ENCODE data around the gene CMTR1.

DNA sequence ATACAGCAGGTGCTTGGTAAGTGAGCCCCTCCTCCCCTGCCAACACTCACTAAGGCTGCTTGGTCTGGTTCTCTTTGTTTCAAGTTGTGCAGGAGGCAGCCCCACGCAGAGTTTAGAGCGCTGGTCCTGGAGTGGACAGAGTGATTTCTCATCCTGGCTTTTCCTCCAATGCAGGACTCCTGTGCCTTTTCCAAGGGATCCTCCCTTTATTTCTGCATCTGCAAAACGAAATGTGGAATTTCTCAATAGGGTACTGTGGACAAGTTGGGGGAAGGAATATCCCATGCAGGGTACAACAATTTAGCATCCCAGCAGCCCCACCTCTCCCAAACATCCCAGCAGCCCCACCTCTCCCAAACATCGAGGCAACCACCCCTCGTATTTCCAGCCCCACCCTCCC lies 97.3 kb downstream of the CMTR1 start:
- no peak for TF ChIP-seq POLR2A (IDR thresholded peaks at IDR 0.05)
- TF ChIP-seq, protein P1, sequence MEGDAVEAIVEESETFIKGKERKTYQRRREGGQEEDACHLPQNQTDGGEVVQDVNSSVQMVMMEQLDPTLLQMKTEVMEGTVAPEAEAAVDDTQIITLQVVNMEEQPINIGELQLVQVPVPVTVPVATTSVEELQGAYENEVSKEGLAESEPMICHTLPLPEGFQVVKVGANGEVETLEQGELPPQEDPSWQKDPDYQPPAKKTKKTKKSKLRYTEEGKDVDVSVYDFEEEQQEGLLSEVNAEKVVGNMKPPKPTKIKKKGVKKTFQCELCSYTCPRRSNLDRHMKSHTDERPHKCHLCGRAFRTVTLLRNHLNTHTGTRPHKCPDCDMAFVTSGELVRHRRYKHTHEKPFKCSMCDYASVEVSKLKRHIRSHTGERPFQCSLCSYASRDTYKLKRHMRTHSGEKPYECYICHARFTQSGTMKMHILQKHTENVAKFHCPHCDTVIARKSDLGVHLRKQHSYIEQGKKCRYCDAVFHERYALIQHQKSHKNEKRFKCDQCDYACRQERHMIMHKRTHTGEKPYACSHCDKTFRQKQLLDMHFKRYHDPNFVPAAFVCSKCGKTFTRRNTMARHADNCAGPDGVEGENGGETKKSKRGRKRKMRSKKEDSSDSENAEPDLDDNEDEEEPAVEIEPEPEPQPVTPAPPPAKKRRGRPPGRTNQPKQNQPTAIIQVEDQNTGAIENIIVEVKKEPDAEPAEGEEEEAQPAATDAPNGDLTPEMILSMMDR (IDR thresholded peaks at IDR 0.05): no peak
- no peak for TF ChIP-seq POLR2AphosphoS5 (IDR thresholded peaks at IDR 0.05)

All from prostate gland (tissue), 2 donors.